Activated CD8-positive, alpha-beta memory T cell treated with anti-CD3 and anti-CD28 coated beads, Interleukin-2, amount 50 U/mL, for 1 hour (primary cell): ENCODE data around the gene PRKCQ.
"Not testable (repeated sequence)": the region's sequence is repeated elsewhere in the genome, so short reads cannot be mapped to it uniquely, and the experiment has no call there.

Source experiments
- DNase-seq: peaks from one replicate; pipeline ENCODE4 v3.0.0-alpha.2; 2020; ENCODE audit errors: extremely low read depth

The PRKCQ gene

GRCh38 chr10:6491841-6492609 lies 88.1 kb downstream of the PRKCQ start:
- no peak for DNase-seq

GRCh38 chr10:6490614-6491013 lies 89.5 kb downstream of the PRKCQ start:
- DNase-seq = no peak

GRCh38 chr10:6487920-6488319 lies 92.2 kb downstream of the PRKCQ start:
- DNase-seq = no peak

- DNase-seq = no peak
These were observed 93.8 kb downstream of the PRKCQ start for GRCh38 chr10:6486309-6486708.

GRCh38 chr10:6482737-6483357 lies 97.2 kb downstream of the PRKCQ start:
- DNase-seq = no peak

GRCh38 chr10:6478722-6479121 lies 101.4 kb downstream of the PRKCQ start:
- no peak for DNase-seq

- DNase-seq = no peak
These were observed 103.1 kb downstream of the PRKCQ start for GRCh38 chr10:6476989-6477388.

GRCh38 chr10:6474871-6475270 lies 105.2 kb downstream of the PRKCQ start:
- no peak for DNase-seq

GRCh38 chr10:6473901-6474370 lies 106.1 kb downstream of the PRKCQ start:
- DNase-seq = no peak

- peak; percentile 45 for DNase-seq
These were observed 106.6 kb downstream of the PRKCQ start for GRCh38 chr10:6473430-6473829.

- DNase-seq = not testable (repeated sequence)
These were observed 107.4 kb downstream of the PRKCQ start for GRCh38 chr10:6472710-6473005.

- no peak for DNase-seq
These were observed 109.0 kb downstream of the PRKCQ start for GRCh38 chr10:6470894-6471618.

GRCh38 chr10:6469661-6470060 lies 110.4 kb downstream of the PRKCQ start:
- no peak for DNase-seq

GRCh38 chr10:6465854-6466601 lies 114.0 kb downstream of the PRKCQ start:
- DNase-seq = no peak

- DNase-seq = no peak
These were observed 114.6 kb downstream of the PRKCQ start for GRCh38 chr10:6465437-6465836.

GRCh38 chr10:6464862-6465430 lies 115.1 kb downstream of the PRKCQ start:
- DNase-seq = no peak

- no peak for DNase-seq
These were observed 116.7 kb downstream of the PRKCQ start for GRCh38 chr10:6463366-6463765.

- DNase-seq = no peak
These were observed 118.1 kb downstream of the PRKCQ start for GRCh38 chr10:6461961-6462360.

- DNase-seq = no peak
These were observed 119.1 kb downstream of the PRKCQ start for GRCh38 chr10:6460861-6461409.

- no peak for DNase-seq
These were observed 121.3 kb downstream of the PRKCQ start for GRCh38 chr10:6458814-6459213.

- no peak for DNase-seq
These were observed 122.7 kb downstream of the PRKCQ start for GRCh38 chr10:6457376-6457775.

- no peak for DNase-seq
These were observed 124.0 kb downstream of the PRKCQ start for GRCh38 chr10:6456067-6456466.
